H9 (cell line): ENCODE results near the gene GGACT. TPM values are rescaled to one million over a fixed set of nuclear protein-coding genes. Genes with fewer than 3 reads are reported as not detected.
A peak's percentile ranks its signal among the peaks of the same experiment; 100 is the strongest.

Experiments
- DNase-seq: peaks from one replicate; pipeline ENCODE4 v3.0.0-alpha.2; 2017
- H2AFZ ChIP-seq: one replicate; pipeline ENCODE4 v1.6.1; 2013; ENCODE audit warnings: mild to moderate bottlenecking, low read length, control low read depth, moderate library complexity
- H2AK5ac ChIP-seq: 2 replicates; pipeline ENCODE4 v1.6.1; 2013; ENCODE audit warnings: low read length, control low read depth, mixed read lengths; ENCODE audit not compliant: insufficient read length
- H2BK120ac ChIP-seq: one replicate; pipeline ENCODE4 v1.6.1; 2013; ENCODE audit warnings: low read depth, mild to moderate bottlenecking, low read length, control low read depth, inconsistent platforms; ENCODE audit not compliant: poor library complexity, severe bottlenecking
- H2BK12ac ChIP-seq: 2 replicates; pipeline ENCODE4 v1.6.1; 2013; ENCODE audit warnings: low read length, control low read depth, mixed read lengths, low read depth; ENCODE audit not compliant: insufficient read length
- H2BK15ac ChIP-seq: 2 replicates; pipeline ENCODE4 v1.6.1; 2013; ENCODE audit warnings: low read depth, low read length, control low read depth
- H2BK20ac ChIP-seq: one replicate; pipeline ENCODE4 v1.6.1; 2013; ENCODE audit warnings: low read depth, mild to moderate bottlenecking, low read length, control low read depth, inconsistent platforms; ENCODE audit not compliant: poor library complexity, severe bottlenecking
- H2BK5ac ChIP-seq: 2 replicates; pipeline ENCODE4 v1.6.1; 2013; ENCODE audit warnings: low read length, control low read depth, mixed read lengths; ENCODE audit not compliant: insufficient read length
- H3K14ac ChIP-seq: 2 replicates; pipeline ENCODE4 v1.6.1; 2013; ENCODE audit warnings: low read length, control low read depth; ENCODE audit not compliant: insufficient read depth
- H3K18ac ChIP-seq: 2 replicates; pipeline ENCODE4 v1.6.1; 2013; ENCODE audit warnings: low read depth, mild to moderate bottlenecking, mixed read lengths, low read length, control low read depth; ENCODE audit not compliant: insufficient read length
- H3K23ac ChIP-seq: 2 replicates; pipeline ENCODE4 v1.6.1; 2013; ENCODE audit warnings: low read length, control low read depth, mixed read lengths, low read depth; ENCODE audit not compliant: insufficient read length
- H3K23me2 ChIP-seq: 2 replicates; pipeline ENCODE4 v1.6.1; 2013; ENCODE audit warnings: low read depth, mild to moderate bottlenecking, mixed read lengths, low read length, control low read depth; ENCODE audit not compliant: insufficient read length, poor library complexity, severe bottlenecking
- H3K27ac ChIP-seq: 2 replicates; pipeline ENCODE4 v1.5.1; 2013; ENCODE audit warnings: low read length, control low read depth, mixed read lengths, low read depth; ENCODE audit not compliant: insufficient read length
- H3K27me3 ChIP-seq: 2 replicates; pipeline ENCODE4 v1.6.1; 2013; ENCODE audit warnings: low read length, control low read depth, inconsistent platforms; ENCODE audit not compliant: insufficient read depth
- H3K4ac ChIP-seq: 2 replicates; pipeline ENCODE4 v1.6.1; 2013; ENCODE audit warnings: low read depth, mild to moderate bottlenecking, control low read depth, inconsistent platforms, low read length, moderate library complexity
- H3K4me1 ChIP-seq: 2 replicates; pipeline ENCODE4 v1.6.1; 2013; ENCODE audit warnings: low read length, control low read depth, inconsistent platforms; ENCODE audit not compliant: insufficient read depth
- H3K4me2 ChIP-seq: 2 replicates; pipeline ENCODE4 v1.6.1; 2013; ENCODE audit warnings: low read length, control low read depth, mixed read lengths; ENCODE audit not compliant: insufficient read length, insufficient read depth
- H3K56ac ChIP-seq: 2 replicates; pipeline ENCODE4 v1.6.1; 2013; ENCODE audit warnings: low read depth, mild to moderate bottlenecking, mixed read lengths, low read length, control low read depth; ENCODE audit not compliant: insufficient read length
- H3K79me1 ChIP-seq: 2 replicates; pipeline ENCODE4 v1.6.1; 2013; ENCODE audit warnings: low read depth, mild to moderate bottlenecking, moderate library complexity, low read length, control low read depth, inconsistent platforms; ENCODE audit not compliant: insufficient read depth, poor library complexity, severe bottlenecking
- H3K79me2 ChIP-seq: 2 replicates; pipeline ENCODE4 v1.6.1; 2013; ENCODE audit warnings: low read length, control low read depth, inconsistent platforms; ENCODE audit not compliant: insufficient read depth
- H3K9ac ChIP-seq: 2 replicates; pipeline ENCODE4 v1.6.1; 2013; ENCODE audit warnings: low read length, control low read depth, mixed read lengths; ENCODE audit not compliant: insufficient read length; ENCODE audit errors: extremely low read depth
- H3K9me3 ChIP-seq: one replicate; pipeline ENCODE4 v1.6.1; 2013; ENCODE audit warnings: low read depth, low read length, inconsistent platforms; ENCODE audit not compliant: control insufficient read depth
- H3T11ph ChIP-seq: one replicate; pipeline ENCODE4 v1.6.1; 2013; ENCODE audit warnings: mild to moderate bottlenecking, low read length, control low read depth, inconsistent platforms
- H4K20me1 ChIP-seq: one replicate; pipeline ENCODE4 v1.6.1; 2013; ENCODE audit not compliant: control insufficient read depth, insufficient read length, insufficient read depth
- H4K5ac ChIP-seq: 2 replicates; pipeline ENCODE4 v1.6.1; 2013; ENCODE audit warnings: low read depth, mild to moderate bottlenecking, mixed read lengths, low read length, control low read depth; ENCODE audit not compliant: insufficient read length
- H4K8ac ChIP-seq: replicated peaks from 2 replicates; pipeline ENCODE4 v1.6.1; 2013; ENCODE audit warnings: low read length, control low read depth, mixed read lengths, low read depth; ENCODE audit not compliant: insufficient read length
- H4K91ac ChIP-seq: 2 replicates; pipeline ENCODE4 v1.6.1; 2013; ENCODE audit warnings: low read depth, mild to moderate bottlenecking, moderate library complexity, mixed read lengths, low read length, control low read depth; ENCODE audit not compliant: insufficient read length
- H3K27ac Mint-ChIP-seq, 3 experiments: 2 replicates in 2 of 3; 3 replicates in 1 of 3; pipeline ENCODE4 v1.8.0; 2020 to 2021; ENCODE audit warnings: mixed read lengths in 3 of 3, mild to moderate bottlenecking in 1 of 3, moderate library complexity in 1 of 3
- H3K27me3 Mint-ChIP-seq: 2 replicates; pipeline ENCODE4 v1.8.0; 2021; ENCODE audit warnings: low read depth, mild to moderate bottlenecking, moderate library complexity, mixed read lengths
- H3K36me3 Mint-ChIP-seq, 3 experiments: 2 replicates in 2 of 3; 3 replicates in 1 of 3; pipeline ENCODE4 v1.8.0; 2020 to 2021; ENCODE audit warnings: low read depth in 3 of 3, mixed read lengths in 3 of 3; ENCODE audit not compliant: insufficient read depth in 1 of 3
- H3K4me1 Mint-ChIP-seq, 2 experiments: 2 replicates each; pipeline ENCODE4 v1.8.0; 2020; ENCODE audit warnings: mixed read lengths in 2 of 2
- H3K4me3 Mint-ChIP-seq, 2 experiments: 2 replicates in 1 of 2; 3 replicates in 1 of 2; pipeline ENCODE4 v1.8.0; 2020 to 2021; ENCODE audit warnings: mild to moderate bottlenecking in 2 of 2, mixed read lengths in 2 of 2, moderate library complexity in 1 of 2
- H3K9me3 Mint-ChIP-seq, 2 experiments: 2 replicates in 1 of 2; 3 replicates in 1 of 2; pipeline ENCODE4 v1.8.0; 2020; ENCODE audit warnings: mild to moderate bottlenecking in 2 of 2, mixed read lengths in 2 of 2, moderate library complexity in 1 of 2
- WGBS: extraction: QIAGEN DNeasy Blood & Tissue Kit; methylation state at CpG from one replicate; pipeline ENCODE4 v1.1.7; 2013; ENCODE audit warnings: missing lambda C conversion rate, low lambda C conversion rate, mixed read lengths; ENCODE audit not compliant: insufficient read length; ENCODE audit errors: extremely low coverage; 5-methylcytosine and 5-hydroxymethylcytosine counted together
- total RNA-seq: library from RNA; stranded (reverse); gene quantifications from 2 replicates; pipeline ENCODE4 v1.2.1, GENCODE V29; 2021
- TF ChIP-seq, protein P1 (sequence below): fragments of 200-600 bp; sonication (generic); conservative IDR thresholded peaks from 3 replicates; pipeline ENCODE4 v1.8.0; 2021; ENCODE audit warnings: antibody characterized with exemption, mild to moderate bottlenecking

The GGACT gene
- total RNA-seq, 1 experiment from 2014 or later = 1.3 TPM

DNA sequence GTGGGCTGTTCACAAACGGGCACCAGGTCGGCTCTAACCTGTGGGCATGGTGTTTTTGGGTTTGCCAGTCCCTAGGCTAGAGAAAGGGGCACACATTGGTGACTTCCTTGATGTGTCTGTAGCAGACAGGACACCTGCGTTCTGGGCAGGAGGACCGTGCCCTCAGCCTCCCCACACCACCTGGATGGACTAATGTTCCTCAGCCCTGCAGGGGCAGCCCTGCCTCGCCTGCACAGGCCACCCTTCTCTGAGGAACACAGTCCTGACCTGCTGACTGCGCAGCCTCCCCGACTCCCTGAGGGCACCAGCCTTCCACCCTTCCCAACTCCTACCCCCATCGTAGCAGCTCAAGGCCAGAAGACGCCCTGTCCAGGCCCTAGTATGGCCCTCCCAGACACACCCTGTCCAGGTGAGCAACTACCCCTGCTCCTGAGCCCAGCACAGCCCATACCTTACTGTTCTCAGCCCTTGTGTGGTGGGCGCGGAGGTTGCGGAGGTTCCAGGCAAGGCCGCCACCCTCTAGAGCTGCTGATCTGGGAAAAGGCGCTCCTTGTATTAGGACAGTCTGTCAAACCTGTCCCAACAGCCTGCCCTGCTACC lies 55.7 kb downstream of the GGACT start:
- H4K20me1 ChIP-seq = peaks cover 2% of the 10 kb centered on the region
- H3K4me2 ChIP-seq = no peak overlapping the region
- H4K5ac ChIP-seq = no peak overlapping the region
- H3K9me3 ChIP-seq = no peaks in the 10 kb centered on the region
- WGBS = no CpG with 5 or more reads among the region's 14 CpGs
- H4K8ac ChIP-seq = no peak overlapping the region
- H3K4ac ChIP-seq = no peak overlapping the region
- H3K14ac ChIP-seq = no peak overlapping the region
- no peak overlapping the region for H3T11ph ChIP-seq
- no peak overlapping the region for H2BK15ac ChIP-seq
- H3K23ac ChIP-seq = no peak overlapping the region
- H2AK5ac ChIP-seq = no peak overlapping the region
- Mint-ChIP-seq H3K27ac (0 out of 7 replicates have a peak overlapping the region, but pooled peaks of 1 of the 3 experiments have one; percentile 9), H3K36me3 (peaks cover 13 to 19% (median 17%) of the 10 kb centered on the region in 3 experiments; a peak in 6 of 7 replicates), H3K4me1 (peaks cover 24 to 38% of the 10 kb centered on the region in 2 experiments), H3K9me3 (no peaks in the 10 kb centered on the region), H3K4me3 (no peak overlapping the region), H3K27me3 (peaks cover 1% of the 10 kb centered on the region; the same call in 1 of the 2 replicates)
- H2BK12ac ChIP-seq = no peak overlapping the region
- H2AFZ ChIP-seq = no peak overlapping the region
- no peak overlapping the region for H4K91ac ChIP-seq
- no peak overlapping the region for H2BK5ac ChIP-seq
- no peaks in the 10 kb centered on the region for H3K79me1 ChIP-seq
- H3K56ac ChIP-seq = no peak overlapping the region
- H2BK20ac ChIP-seq = no peak overlapping the region
- H3K4me1 ChIP-seq = peaks cover 3% of the 10 kb centered on the region; the same call in 1 of the 2 replicates
- H2BK120ac ChIP-seq = no peak overlapping the region
- H3K79me2 ChIP-seq = no peaks in the 10 kb centered on the region
- no peaks in the 10 kb centered on the region for H3K27me3 ChIP-seq
- H3K23me2 ChIP-seq = no peaks in the 10 kb centered on the region
- no peak overlapping the region for H3K18ac ChIP-seq
- DNase-seq = peak; percentile 25
- no peak overlapping the region for H3K27ac ChIP-seq
- no peak overlapping the region for H3K9ac ChIP-seq
- TF ChIP-seq, protein P1, sequence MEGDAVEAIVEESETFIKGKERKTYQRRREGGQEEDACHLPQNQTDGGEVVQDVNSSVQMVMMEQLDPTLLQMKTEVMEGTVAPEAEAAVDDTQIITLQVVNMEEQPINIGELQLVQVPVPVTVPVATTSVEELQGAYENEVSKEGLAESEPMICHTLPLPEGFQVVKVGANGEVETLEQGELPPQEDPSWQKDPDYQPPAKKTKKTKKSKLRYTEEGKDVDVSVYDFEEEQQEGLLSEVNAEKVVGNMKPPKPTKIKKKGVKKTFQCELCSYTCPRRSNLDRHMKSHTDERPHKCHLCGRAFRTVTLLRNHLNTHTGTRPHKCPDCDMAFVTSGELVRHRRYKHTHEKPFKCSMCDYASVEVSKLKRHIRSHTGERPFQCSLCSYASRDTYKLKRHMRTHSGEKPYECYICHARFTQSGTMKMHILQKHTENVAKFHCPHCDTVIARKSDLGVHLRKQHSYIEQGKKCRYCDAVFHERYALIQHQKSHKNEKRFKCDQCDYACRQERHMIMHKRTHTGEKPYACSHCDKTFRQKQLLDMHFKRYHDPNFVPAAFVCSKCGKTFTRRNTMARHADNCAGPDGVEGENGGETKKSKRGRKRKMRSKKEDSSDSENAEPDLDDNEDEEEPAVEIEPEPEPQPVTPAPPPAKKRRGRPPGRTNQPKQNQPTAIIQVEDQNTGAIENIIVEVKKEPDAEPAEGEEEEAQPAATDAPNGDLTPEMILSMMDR = no peak
